Inferior parietal cortex (tissue), 1 donor: ENCODE data around the gene FXYD7.
"Not testable (repeated sequence)": the region's sequence is repeated elsewhere in the genome, so short reads cannot be mapped to it uniquely, and the experiment has no call there.

Source experiments
- DNase-seq: peaks from one replicate; pipeline ENCODE4 v3.0.0-alpha.2; 2016; ENCODE audit errors: extremely low spot score

Gene FXYD7

GRCh38 chr19:35127871-35128270, 15.2 kb upstream of the FXYD7 start:
- DNase-seq: no peak

- no peak for DNase-seq
These were observed 14.5 kb upstream of the FXYD7 start for GRCh38 chr19:35128398-35129057.

GRCh38 chr19:35129724-35130274, 13.3 kb upstream of the FXYD7 start:
- DNase-seq: not testable (repeated sequence)

- no peak for DNase-seq
These were observed 12.0 kb upstream of the FXYD7 start for GRCh38 chr19:35130761-35131720.

- DNase-seq: no peak
These were observed 10.8 kb upstream of the FXYD7 start for GRCh38 chr19:35132254-35132653.

GRCh38 chr19:35133826-35134225, 9.2 kb upstream of the FXYD7 start:
- no peak for DNase-seq

GRCh38 chr19:35134601-35135242, 8.3 kb upstream of the FXYD7 start, which contains the start of gene LGI4:
TSS of gene LGI4 (minus strand) at chr19:35135059. CDS start at chr19:35134680, 379 bp downstream.
- DNase-seq: no peak

GRCh38 chr19:35135389-35135909, 7.6 kb upstream of the FXYD7 start:
- DNase-seq: peak; percentile 85

- DNase-seq: no peak
These were observed 6.8 kb upstream of the FXYD7 start for GRCh38 chr19:35136231-35136630.

- no peak for DNase-seq
These were observed 5.9 kb upstream of the FXYD7 start for GRCh38 chr19:35136977-35137702.

- no peak for DNase-seq
These were observed 4.7 kb upstream of the FXYD7 start, which contains the start of gene FXYD1 for GRCh38 chr19:35138305-35138892. TSS of gene FXYD1 (plus strand) at chr19:35138824. CDS start at chr19:35140080, 1,256 bp downstream.

GRCh38 chr19:35140207-35140961, 2.7 kb upstream of the FXYD7 start:
- no peak for DNase-seq

- peak; percentile 79 for DNase-seq
These were observed 1.9 kb upstream of the FXYD7 start for GRCh38 chr19:35140962-35141836.

- DNase-seq: no peak
These were observed 1.0 kb upstream of the FXYD7 start for GRCh38 chr19:35141837-35142605.

- no peak for DNase-seq
These were observed 337 bp upstream of the FXYD7 start for GRCh38 chr19:35142606-35143230.

- no peak for DNase-seq
These were observed 763 bp downstream of the FXYD7 start for GRCh38 chr19:35143818-35144217.

GRCh38 chr19:35144259-35144599, 1.2 kb downstream of the FXYD7 start:
- DNase-seq: no peak
